Small intestine (tissue), 7 donors: Measurements from ENCODE around the gene ASTN1. TPM values are rescaled to one million over a fixed set of nuclear protein-coding genes. Genes with fewer than 3 reads are reported as not detected.

Source experiments
- DNase-seq, 2 donors: peaks; one replicate each; pipeline versions ENCODE4 v3.0.0 to v3.0.0-alpha.2; 2013
- FAIRE-seq: peaks from 2 replicates; lab custom pipeline; 2012; peaks lifted over from hg19 to GRCh38; lab: Jason Lieb, UNC
- H3K27ac ChIP-seq, 3 donors: one replicate each; pipeline ENCODE4 v1.5.1; 2013; ENCODE audit warnings: low read length in 2 of 3, mild to moderate bottlenecking in 2 of 3, control low read depth in 1 of 3, inconsistent platforms in 1 of 3, low read depth in 1 of 3, moderate library complexity in 1 of 3
- H3K27me3 ChIP-seq, 3 donors: one replicate each; pipeline ENCODE4 v1.6.1; 2013; ENCODE audit warnings: low read length in 3 of 3, inconsistent platforms in 1 of 3; ENCODE audit not compliant: control insufficient read depth in 3 of 3, insufficient read depth in 3 of 3
- H3K36me3 ChIP-seq, 3 donors: one replicate each; pipeline ENCODE4 v1.6.1; 2013; ENCODE audit warnings: low read length in 3 of 3, inconsistent platforms in 1 of 3, low read depth in 1 of 3, mild to moderate bottlenecking in 1 of 3, moderate library complexity in 1 of 3; ENCODE audit not compliant: control insufficient read depth in 3 of 3, insufficient read depth in 2 of 3
- H3K4me1 ChIP-seq, 3 donors: one replicate each; pipeline ENCODE4 v1.6.1; 2013; ENCODE audit warnings: low read length in 2 of 3, inconsistent platforms in 1 of 3, low read depth in 1 of 3, mild to moderate bottlenecking in 1 of 3, moderate library complexity in 1 of 3; ENCODE audit not compliant: control insufficient read depth in 3 of 3, insufficient read depth in 2 of 3
- H3K4me3 ChIP-seq, 3 donors: one replicate each; pipeline ENCODE4 v1.5.1; 2013; ENCODE audit warnings: low read length in 3 of 3, control low read depth in 1 of 3, inconsistent platforms in 1 of 3, low read depth in 1 of 3, mild to moderate bottlenecking in 1 of 3, moderate library complexity in 1 of 3
- H3K9me3 ChIP-seq, 2 donors: one replicate each; pipeline ENCODE4 v1.6.1; 2013; ENCODE audit warnings: low read depth in 1 of 2, low read length in 1 of 2; ENCODE audit not compliant: control insufficient read depth in 2 of 2, insufficient read depth in 1 of 2
- WGBS, 3 donors: extraction: QIAGEN DNeasy Blood & Tissue Kit; methylation state at CpG; one replicate each; pipeline ENCODE4 v1.1.7; 2013; 5-methylcytosine and 5-hydroxymethylcytosine counted together
- polyA plus RNA-seq, 4 donors: library from polyadenylated mRNA; stranded (reverse) in 3 of 4; unstranded in 1 of 4; fragments of 200-250 nt in 3 of 4; fragments of 120-200 nt in 1 of 4; gene quantifications; one replicate each; pipeline versions ENCODE4 v1.2.1 to v1.2.3, GENCODE V29; 2013
- donor health status: healthy with polysubstance abuse.
- donor health status: control.
- donor health status: control.
- donor health status: Bipolar disorder and iron deficiency.
- donor health status: healthy.

The ASTN1 gene
- polyA plus RNA-seq, 4 donors = 0.15 to 0.90 TPM; not detected in 2

DNA sequence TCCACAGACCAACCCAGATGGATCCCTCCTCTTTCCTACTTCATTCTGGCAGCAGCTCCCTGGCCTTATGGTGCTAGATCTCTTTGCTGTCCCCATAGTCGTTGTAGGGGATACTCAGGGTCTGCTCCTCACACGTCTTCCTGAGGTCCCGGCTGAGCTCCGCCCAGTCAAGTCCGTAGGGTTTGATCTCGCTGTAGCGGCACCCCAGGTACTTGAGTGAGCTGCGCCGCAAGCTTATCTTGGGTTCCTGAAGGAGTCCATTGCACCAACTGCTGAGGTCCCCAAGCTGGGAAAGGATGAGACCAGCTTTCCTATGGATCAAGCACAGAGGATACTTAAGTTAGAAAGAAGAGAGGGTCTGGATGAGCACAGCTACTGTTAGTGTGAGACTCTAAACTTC lies 300.3 kb downstream of the ASTN1 start:
- WGBS, 3 donors = 84 to 91% (median 89%) methylated on average over 9 of the region's 9 CpGs
- H3K4me1 ChIP-seq = no peaks in the 10 kb centered on the region
- no peak overlapping the region for H3K27ac ChIP-seq
- no peak for DNase-seq
- H3K36me3 ChIP-seq = no peaks in the 10 kb centered on the region
- H3K27me3 ChIP-seq = no peaks in the 10 kb centered on the region
- no peaks in the 10 kb centered on the region for H3K9me3 ChIP-seq
- H3K4me3 ChIP-seq = no peak overlapping the region
- no peak for FAIRE-seq

DNA sequence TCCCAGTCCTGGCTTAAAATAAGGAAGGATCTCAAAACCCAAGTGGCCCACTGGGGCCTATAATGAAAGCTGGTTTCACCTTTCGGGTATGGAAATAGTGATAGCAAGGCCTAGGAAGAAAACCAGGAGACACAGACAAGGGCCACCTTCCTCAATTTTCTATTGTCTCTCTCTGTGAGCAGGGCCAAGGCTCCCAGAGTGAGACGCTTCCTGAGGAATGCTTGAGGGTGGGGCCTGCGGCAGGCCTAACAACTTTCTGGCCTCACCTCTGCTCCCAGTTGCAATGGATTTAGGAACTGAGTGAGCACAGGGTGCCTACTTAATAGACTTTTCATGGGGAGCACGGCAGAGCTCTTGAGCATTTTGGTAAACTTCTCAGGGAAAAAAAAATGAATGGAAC lies 300.9 kb downstream of the ASTN1 start:
- Histone ChIP-seq H3K27me3 (no peaks in the 10 kb centered on the region), H3K27ac (no peak overlapping the region), H3K36me3 (no peaks in the 10 kb centered on the region), H3K9me3 (no peaks in the 10 kb centered on the region), H3K4me3 (no peak overlapping the region), H3K4me1 (no peaks in the 10 kb centered on the region)
- WGBS, 3 donors = 67 to 81% (median 72%) methylated on average over 4 of the region's 4 CpGs
- no peak for FAIRE-seq
- DNase-seq = no peak

DNA sequence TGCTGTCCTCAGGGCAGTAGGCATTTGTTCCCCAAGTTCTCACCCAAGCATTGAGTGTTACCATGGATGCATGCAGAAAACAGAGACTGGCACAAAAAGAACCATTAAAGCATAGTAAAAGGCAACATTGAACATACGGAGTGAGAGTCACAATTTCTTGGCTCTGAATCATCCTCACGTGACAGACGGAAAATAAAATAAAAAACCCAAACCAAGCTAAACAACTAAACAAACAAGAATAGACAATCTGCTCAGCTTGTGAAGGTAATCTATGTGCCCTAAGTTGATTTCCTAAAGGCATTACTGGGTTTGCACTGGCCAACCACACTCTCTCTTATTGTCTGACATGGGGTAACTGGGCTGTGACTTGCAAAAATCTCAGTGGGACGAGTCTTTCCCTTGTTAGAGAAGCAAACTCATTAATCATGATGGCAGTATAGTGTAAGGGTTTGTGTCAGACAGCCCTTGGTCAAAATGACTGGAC lies 306.0 kb downstream of the ASTN1 start:
- DNase-seq = no peak
- 52 to 66% (median 62%) methylated on average over 4 of the region's 4 CpGs for WGBS, 3 donors
- Histone ChIP-seq H3K27me3 (no peaks in the 10 kb centered on the region), H3K4me3 (no peak overlapping the region), H3K36me3 (no peaks in the 10 kb centered on the region), H3K27ac (no peak overlapping the region), H3K4me1 (no peaks in the 10 kb centered on the region), H3K9me3 (no peaks in the 10 kb centered on the region)
- no peak for FAIRE-seq

DNA sequence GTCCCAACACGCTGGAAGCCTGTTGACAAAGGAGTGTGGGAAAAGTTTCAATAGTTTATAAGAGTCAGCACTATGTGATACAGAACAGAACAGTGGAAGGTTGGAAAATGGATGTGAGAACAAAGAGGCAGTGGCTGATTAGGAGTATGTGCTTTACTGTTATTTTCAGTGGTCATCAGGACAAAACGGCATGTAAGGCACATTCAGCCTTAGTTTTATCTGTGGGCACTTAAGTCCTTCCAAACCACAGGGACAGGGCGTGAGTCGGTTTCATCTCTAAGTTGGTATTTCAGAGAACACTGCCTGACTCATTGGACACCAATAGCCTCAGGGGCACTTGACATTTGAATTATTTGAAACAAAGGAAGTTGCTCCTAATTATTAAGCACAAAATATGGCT lies 306.9 kb downstream of the ASTN1 start:
- Histone ChIP-seq H3K36me3 (no peaks in the 10 kb centered on the region), H3K27ac (no peak overlapping the region), H3K9me3 (no peaks in the 10 kb centered on the region), H3K4me3 (no peak overlapping the region), H3K27me3 (no peaks in the 10 kb centered on the region), H3K4me1 (no peaks in the 10 kb centered on the region)
- FAIRE-seq (no peak), DNase-seq (no peak)
- 71 to 79% (median 72%) methylated on average over 4 of the region's 4 CpGs for WGBS, 3 donors

DNA sequence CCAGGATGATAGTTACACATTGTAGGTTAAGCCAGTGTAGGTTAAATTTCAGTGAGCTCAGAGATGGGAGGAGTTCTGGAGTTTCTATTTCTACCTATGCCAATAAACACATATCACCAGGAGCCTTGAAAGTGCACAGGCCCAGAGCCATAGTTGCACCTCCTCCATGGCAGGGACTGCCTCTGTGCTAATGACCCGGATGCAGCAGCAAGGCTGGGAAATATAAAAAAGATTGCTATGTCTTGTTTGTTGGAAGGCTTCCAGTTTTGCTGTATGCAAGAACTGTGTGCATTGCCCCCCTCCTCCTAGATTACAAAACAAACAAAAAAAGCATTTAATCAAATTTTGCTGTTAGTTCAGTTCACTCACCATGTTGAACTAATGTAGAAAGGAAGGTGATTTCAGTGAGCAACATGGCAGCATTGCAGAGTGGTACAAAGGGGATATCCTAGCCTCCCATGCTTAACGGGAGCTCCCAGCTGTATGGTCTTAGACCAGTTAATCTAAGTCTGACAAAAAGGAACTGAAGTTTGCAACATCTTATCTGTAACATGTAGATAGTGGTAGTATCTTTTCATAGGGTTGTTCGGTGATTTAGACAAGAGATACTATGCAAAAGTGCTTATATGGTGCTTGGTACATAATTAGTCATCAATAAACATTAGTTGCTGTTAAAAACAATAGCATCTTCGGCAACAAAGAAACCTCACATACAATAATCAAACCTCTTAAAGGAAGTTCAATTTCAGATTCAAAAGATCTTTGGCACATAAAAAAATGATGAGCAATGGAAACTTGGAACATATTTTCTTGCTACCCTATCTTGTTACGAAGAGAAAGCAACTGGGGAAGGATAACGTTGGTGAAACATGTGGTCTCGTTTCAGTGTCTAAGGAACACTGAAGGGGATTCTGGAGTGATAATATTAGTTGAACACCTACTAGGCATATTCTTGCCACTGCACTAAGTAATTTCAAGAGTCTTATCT lies 309.5 kb downstream of the ASTN1 start:
- Histone ChIP-seq H3K4me1 (no peaks in the 10 kb centered on the region), H3K9me3 (no peaks in the 10 kb centered on the region), H3K36me3 (no peaks in the 10 kb centered on the region), H3K27ac (no peak overlapping the region), H3K4me3 (no peak overlapping the region), H3K27me3 (no peaks in the 10 kb centered on the region)
- no peak for DNase-seq
- no peak for FAIRE-seq
- WGBS, 3 donors = 69 to 77% (median 76%) methylated on average over 7 of the region's 7 CpGs

DNA sequence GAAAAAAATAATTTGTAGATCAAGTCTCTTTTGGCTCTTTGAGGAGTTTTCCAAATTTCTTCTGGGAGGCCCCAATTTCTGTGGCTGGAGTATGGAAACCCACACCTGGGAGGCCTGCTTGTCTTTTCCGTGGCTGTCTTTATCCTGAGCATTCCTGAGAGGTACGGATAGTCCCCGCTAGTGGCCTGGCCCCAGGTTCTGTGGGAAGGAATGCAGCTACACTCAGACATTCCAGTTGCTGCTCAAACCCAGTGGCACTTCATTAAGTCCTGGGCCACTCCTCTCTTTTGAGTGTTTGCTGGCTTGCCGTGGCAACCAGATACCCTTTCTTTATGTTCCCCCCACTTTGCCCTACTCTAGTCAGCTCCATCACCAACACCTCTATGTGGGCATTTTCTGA lies 310.4 kb downstream of the ASTN1 start:
- H3K36me3 ChIP-seq = no peaks in the 10 kb centered on the region
- FAIRE-seq (no peak), DNase-seq (no peak)
- 84 to 90% (median 85%) methylated on average over 4 of the region's 4 CpGs for WGBS, 3 donors
- no peaks in the 10 kb centered on the region for H3K4me1 ChIP-seq
- no peak overlapping the region for H3K4me3 ChIP-seq
- no peak overlapping the region for H3K27ac ChIP-seq
- H3K27me3 ChIP-seq = no peaks in the 10 kb centered on the region
- H3K9me3 ChIP-seq = no peaks in the 10 kb centered on the region

DNA sequence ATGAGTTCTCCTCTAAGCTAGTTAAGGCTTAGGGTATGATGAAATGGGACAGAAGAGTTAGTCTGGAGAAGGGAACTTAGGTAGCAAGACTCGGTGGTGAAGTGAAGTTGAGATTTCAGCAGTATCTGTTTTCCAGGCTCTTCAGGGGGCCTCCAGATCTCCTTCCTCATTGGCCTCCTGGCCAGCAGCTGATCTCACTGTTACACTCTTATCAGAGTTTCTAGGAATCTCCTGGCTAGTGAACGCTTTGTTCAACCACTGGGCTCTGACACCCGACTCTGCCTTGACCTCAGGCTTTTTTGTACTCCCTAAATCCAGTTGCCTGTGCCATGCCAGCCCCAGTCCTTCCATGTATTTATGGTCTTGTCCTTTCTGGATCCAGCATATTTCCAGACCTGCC lies 311.0 kb downstream of the ASTN1 start:
- Histone ChIP-seq H3K36me3 (no peaks in the 10 kb centered on the region), H3K9me3 (no peaks in the 10 kb centered on the region), H3K27me3 (no peaks in the 10 kb centered on the region), H3K4me1 (no peaks in the 10 kb centered on the region), H3K27ac (no peak overlapping the region), H3K4me3 (no peak overlapping the region)
- 28 to 66% (median 33%) methylated on average over 3 of the region's 3 CpGs for WGBS, 3 donors
- DNase-seq (no peak), FAIRE-seq (no peak)

DNA sequence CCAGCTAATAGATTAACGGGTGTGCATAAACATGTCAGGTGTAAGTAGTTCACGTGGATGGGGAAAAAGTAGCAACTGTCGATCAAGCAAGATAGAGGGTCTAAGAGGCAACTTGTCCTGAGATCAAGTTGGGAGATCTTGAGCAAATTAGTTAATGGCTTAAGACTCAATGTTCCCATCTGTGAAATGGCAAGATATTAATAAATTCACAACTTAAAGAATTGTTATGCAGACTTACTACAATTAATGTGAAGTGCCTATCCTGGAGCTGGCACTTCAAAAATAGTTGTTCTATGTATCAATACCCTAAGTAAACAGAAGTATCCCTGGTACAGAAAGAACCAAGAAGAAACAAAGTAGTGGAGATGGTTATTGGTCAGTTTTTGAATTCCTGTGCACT lies 312.4 kb downstream of the ASTN1 start:
- WGBS, 3 donors = 78 to 94% (median 85%) methylated on average over 3 of the region's 3 CpGs
- FAIRE-seq (no peak), DNase-seq (no peak)
- H3K27me3 ChIP-seq = no peaks in the 10 kb centered on the region
- no peaks in the 10 kb centered on the region for H3K9me3 ChIP-seq
- H3K36me3 ChIP-seq = no peaks in the 10 kb centered on the region
- no peak overlapping the region for H3K27ac ChIP-seq
- H3K4me1 ChIP-seq = no peaks in the 10 kb centered on the region
- H3K4me3 ChIP-seq = no peak overlapping the region
